H1 (cell line): ENCODE data around the gene CACNA1D.

Source experiments
- ASH2L ChIP-seq: fragments of 200-600, 300-600 bp; sonication (generic); IDR thresholded peaks from one replicate; pipeline ENCODE4 v1.7.1; 2017; ENCODE audit warnings: low read length
- CEBPB ChIP-seq: IDR thresholded peaks from 2 replicates; pipeline ENCODE4 v1.6.1; 2012; ENCODE audit warnings: low read depth, low read length
- CHD2 ChIP-seq: IDR thresholded peaks from 2 replicates; pipeline ENCODE4 v1.6.1; 2012; ENCODE audit warnings: low read length, improper control_type of control experiment
- CREB1 ChIP-seq: IDR thresholded peaks from 2 replicates; pipeline ENCODE4 v1.6.1; 2012; ENCODE audit warnings: inconsistent platforms
- EGR1 ChIP-seq: IDR thresholded peaks from 2 replicates; pipeline ENCODE4 v1.6.1; 2011; ENCODE audit warnings: low read depth, low read length, borderline replicate concordance
- GABPA ChIP-seq: IDR thresholded peaks from 2 replicates; pipeline ENCODE4 v1.6.1; 2011; ENCODE audit warnings: mild to moderate bottlenecking, low read length, moderate library complexity, borderline replicate concordance; ENCODE audit not compliant: insufficient read depth
- PHF8 ChIP-seq: fragments of 200-600 bp; sonication (generic); conservative IDR thresholded peaks from 2 replicates; pipeline ENCODE4 v1.7.1; 2012; ENCODE audit warnings: low read depth, mild to moderate bottlenecking, inconsistent platforms, low read length, moderate library complexity
- POLR2A ChIP-seq, 2 experiments: IDR thresholded peaks; 1 replicate in 1 of 2; 2 replicates in 1 of 2; pipeline ENCODE4 v1.6.1; 2011; ENCODE audit warnings: low read depth in 2 of 2, low read length in 2 of 2, mild to moderate bottlenecking in 2 of 2; ENCODE audit errors: control extremely low read depth in 1 of 2
- POLR2AphosphoS5 ChIP-seq: IDR thresholded peaks from 2 replicates; pipeline ENCODE4 v1.6.1; 2011; ENCODE audit warnings: low read depth, low read length
- RFX5 ChIP-seq: IDR thresholded peaks from 2 replicates; pipeline ENCODE4 v1.6.1; 2011; ENCODE audit warnings: low read depth, low read length, improper control_type of control experiment, borderline replicate concordance
- SP1 ChIP-seq: IDR thresholded peaks from 2 replicates; pipeline ENCODE4 v1.6.1; 2011; ENCODE audit warnings: low read depth, low read length
- SRF ChIP-seq: IDR thresholded peaks from 2 replicates; pipeline ENCODE4 v1.6.1; 2011; ENCODE audit warnings: mild to moderate bottlenecking, low read depth, low read length, moderate library complexity
- TF ChIP-seq, protein P1 (sequence below): IDR thresholded peaks from 2 replicates; pipeline ENCODE4 v1.6.1; 2012; ENCODE audit warnings: low read length, inconsistent platforms
- TF ChIP-seq, protein P2 (sequence below), 3 experiments: IDR thresholded peaks; 1 replicate in 2 of 3; 2 replicates in 1 of 3; pipeline versions ENCODE4 v1.5.1 to v1.6.1; 2011; ENCODE audit warnings: low read length in 3 of 3, mild to moderate bottlenecking in 3 of 3, inconsistent platforms in 2 of 3, low read depth in 1 of 3, moderate library complexity in 1 of 3; ENCODE audit not compliant: insufficient read depth in 1 of 3; ENCODE audit errors: control extremely low read depth in 1 of 3

DNA sequence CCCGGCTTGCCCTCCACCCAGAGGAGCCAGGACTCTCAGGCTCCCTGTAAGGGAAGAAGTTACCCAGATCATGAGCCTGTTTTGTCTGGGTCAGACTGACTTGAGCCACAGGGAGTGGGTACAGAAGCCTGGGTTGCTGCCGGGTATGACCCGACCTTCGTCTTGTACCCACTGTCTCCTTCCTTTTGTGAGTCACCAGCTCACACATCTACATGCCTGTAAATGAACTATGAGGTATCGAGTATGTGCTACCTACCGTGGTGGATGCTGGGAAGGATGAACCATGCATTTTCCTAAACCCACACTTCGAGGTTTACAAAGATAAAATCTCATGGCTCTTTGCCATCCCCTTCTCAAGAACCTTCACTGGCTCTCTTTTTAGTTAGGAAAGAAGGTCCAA lies 56.9 kb downstream of the CACNA1D start:
- TF ChIP-seq SRF, result no peak
- TF ChIP-seq PHF8, result no peak
- TF ChIP-seq CEBPB, result no peak
- TF ChIP-seq, protein P1, sequence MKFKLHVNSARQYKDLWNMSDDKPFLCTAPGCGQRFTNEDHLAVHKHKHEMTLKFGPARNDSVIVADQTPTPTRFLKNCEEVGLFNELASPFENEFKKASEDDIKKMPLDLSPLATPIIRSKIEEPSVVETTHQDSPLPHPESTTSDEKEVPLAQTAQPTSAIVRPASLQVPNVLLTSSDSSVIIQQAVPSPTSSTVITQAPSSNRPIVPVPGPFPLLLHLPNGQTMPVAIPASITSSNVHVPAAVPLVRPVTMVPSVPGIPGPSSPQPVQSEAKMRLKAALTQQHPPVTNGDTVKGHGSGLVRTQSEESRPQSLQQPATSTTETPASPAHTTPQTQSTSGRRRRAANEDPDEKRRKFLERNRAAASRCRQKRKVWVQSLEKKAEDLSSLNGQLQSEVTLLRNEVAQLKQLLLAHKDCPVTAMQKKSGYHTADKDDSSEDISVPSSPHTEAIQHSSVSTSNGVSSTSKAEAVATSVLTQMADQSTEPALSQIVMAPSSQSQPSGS, result no peak
- no peak for TF ChIP-seq POLR2A (IDR thresholded peaks at IDR 0.05; ENCODE audit: control extremely low read depth in 1 of 2, low read depth in 2 of 2, low read length in 2 of 2)
- TF ChIP-seq, protein P2, sequence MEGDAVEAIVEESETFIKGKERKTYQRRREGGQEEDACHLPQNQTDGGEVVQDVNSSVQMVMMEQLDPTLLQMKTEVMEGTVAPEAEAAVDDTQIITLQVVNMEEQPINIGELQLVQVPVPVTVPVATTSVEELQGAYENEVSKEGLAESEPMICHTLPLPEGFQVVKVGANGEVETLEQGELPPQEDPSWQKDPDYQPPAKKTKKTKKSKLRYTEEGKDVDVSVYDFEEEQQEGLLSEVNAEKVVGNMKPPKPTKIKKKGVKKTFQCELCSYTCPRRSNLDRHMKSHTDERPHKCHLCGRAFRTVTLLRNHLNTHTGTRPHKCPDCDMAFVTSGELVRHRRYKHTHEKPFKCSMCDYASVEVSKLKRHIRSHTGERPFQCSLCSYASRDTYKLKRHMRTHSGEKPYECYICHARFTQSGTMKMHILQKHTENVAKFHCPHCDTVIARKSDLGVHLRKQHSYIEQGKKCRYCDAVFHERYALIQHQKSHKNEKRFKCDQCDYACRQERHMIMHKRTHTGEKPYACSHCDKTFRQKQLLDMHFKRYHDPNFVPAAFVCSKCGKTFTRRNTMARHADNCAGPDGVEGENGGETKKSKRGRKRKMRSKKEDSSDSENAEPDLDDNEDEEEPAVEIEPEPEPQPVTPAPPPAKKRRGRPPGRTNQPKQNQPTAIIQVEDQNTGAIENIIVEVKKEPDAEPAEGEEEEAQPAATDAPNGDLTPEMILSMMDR (IDR thresholded peaks at IDR 0.05; ENCODE audit: control extremely low read depth in 1 of 3, insufficient read depth in 1 of 3, low read depth in 1 of 3, low read length in 3 of 3), result no peak
- TF ChIP-seq POLR2AphosphoS5, result no peak
- no peak for TF ChIP-seq ASH2L
- TF ChIP-seq EGR1, result no peak
- no peak for TF ChIP-seq CHD2
- no peak for TF ChIP-seq GABPA
- TF ChIP-seq CREB1, result no peak
- TF ChIP-seq RFX5, result no peak
- no peak for TF ChIP-seq SP1
